AG20443 (cell line): ENCODE results near the gene UBE2L3.
"Not testable (repeated sequence)": the region's sequence is repeated elsewhere in the genome, so short reads cannot be mapped to it uniquely, and the experiment has no call there.

Experiments
- DNase-seq: peaks from one replicate; pipeline ENCODE4 v3.0.0; 2012; ENCODE audit warnings: low spot score, mixed read lengths

Gene UBE2L3

GRCh38 chr22:21602579-21602978 lies 35.1 kb downstream of the UBE2L3 start:
- no peak for DNase-seq

GRCh38 chr22:21603973-21604372 lies 36.5 kb downstream of the UBE2L3 start:
- no peak for DNase-seq

- no peak for DNase-seq
Measured at GRCh38 chr22:21605887-21606564, 38.5 kb downstream of the UBE2L3 start.

- no peak for DNase-seq
Measured at GRCh38 chr22:21606775-21607174, 39.3 kb downstream of the UBE2L3 start.

GRCh38 chr22:21609556-21610157 lies 42.1 kb downstream of the UBE2L3 start:
- not testable (repeated sequence) for DNase-seq

- no peak for DNase-seq
Measured at GRCh38 chr22:21611210-21611977, 43.9 kb downstream of the UBE2L3 start.

GRCh38 chr22:21612858-21613257 lies 45.3 kb downstream of the UBE2L3 start:
- no peak for DNase-seq

- DNase-seq, result no peak
Measured at GRCh38 chr22:21613553-21614233, 46.2 kb downstream of the UBE2L3 start.

- DNase-seq, result no peak
Measured at GRCh38 chr22:21615731-21616130, 48.2 kb downstream of the UBE2L3 start.

GRCh38 chr22:21617337-21617736 lies 49.8 kb downstream of the UBE2L3 start:
- not testable (repeated sequence) for DNase-seq

GRCh38 chr22:21621025-21621424 lies 53.5 kb downstream of the UBE2L3 start:
- DNase-seq, result no peak

GRCh38 chr22:21622011-21622918 lies 54.8 kb downstream of the UBE2L3 start:
- peak; percentile 41 for DNase-seq

GRCh38 chr22:21622919-21623647 lies 55.6 kb downstream of the UBE2L3 start:
- no peak for DNase-seq

GRCh38 chr22:21623648-21623970 lies 56.1 kb downstream of the UBE2L3 start:
- no peak for DNase-seq

- DNase-seq, result peak; percentile 42
Measured at GRCh38 chr22:21624120-21624879, 56.8 kb downstream of the UBE2L3 start.

GRCh38 chr22:21624880-21625791 lies 57.6 kb downstream of the UBE2L3 start:
- DNase-seq, result no peak

- DNase-seq, result no peak
Measured at GRCh38 chr22:21626073-21626734, 58.7 kb downstream of the UBE2L3 start.

GRCh38 chr22:21626735-21627469 lies 59.4 kb downstream of the UBE2L3 start:
- no peak for DNase-seq
